Hepatocyte (in vitro differentiated cells): ENCODE data around the gene KRT8. TPM values are rescaled to one million over a fixed set of nuclear protein-coding genes. Genes with fewer than 3 reads are reported as not detected.
"Not testable (repeated sequence)": the region's sequence is repeated elsewhere in the genome, so short reads cannot be mapped to it uniquely, and the experiment has no call there.

Source experiments
- DNase-seq: peaks from one replicate; pipeline ENCODE4 v3.0.0-alpha.2; 2016; ENCODE audit warnings: low spot score
- H2AFZ ChIP-seq: fragments of 200-600 bp; sonication (generic); 2 replicates; pipeline ENCODE4 v1.6.0; 2016; ENCODE audit warnings: antibody characterized with exemption, mild to moderate bottlenecking
- H3K27ac ChIP-seq: fragments of 200-600 bp; sonication (generic); 2 replicates; pipeline ENCODE4 v1.5.1; 2016; ENCODE audit warnings: mild to moderate bottlenecking
- H3K27me3 ChIP-seq: fragments of 200-600 bp; sonication (generic); 2 replicates; pipeline ENCODE4 v1.6.1; 2016
- H3K36me3 ChIP-seq: fragments of 200-600 bp; sonication (generic); replicated peaks from 2 replicates; pipeline ENCODE4 v1.5.1; 2016; ENCODE audit warnings: low read depth; ENCODE audit not compliant: insufficient read depth
- H3K4me1 ChIP-seq: fragments of 200-600 bp; sonication (generic); 2 replicates; pipeline ENCODE4 v1.5.1; 2016; ENCODE audit warnings: mild to moderate bottlenecking, moderate library complexity; ENCODE audit not compliant: insufficient read depth
- H3K4me2 ChIP-seq: fragments of 200-600 bp; sonication (generic); 2 replicates; pipeline ENCODE4 v1.6.0; 2016
- H3K4me3 ChIP-seq: fragments of 200-600 bp; sonication (generic); 2 replicates; pipeline ENCODE4 v1.5.1; 2016; ENCODE audit warnings: mild to moderate bottlenecking
- H3K79me2 ChIP-seq: fragments of 200-600 bp; sonication (generic); 2 replicates; pipeline ENCODE4 v1.6.0; 2017; ENCODE audit warnings: mild to moderate bottlenecking
- H3K9me2 ChIP-seq: fragments of 200-600 bp; sonication (generic); replicated peaks from 2 replicates; pipeline ENCODE4 v1.6.0; 2017; ENCODE audit warnings: mild to moderate bottlenecking; ENCODE audit not compliant: insufficient read depth
- H3K9me3 ChIP-seq: fragments of 200-600 bp; sonication (generic); 2 replicates; pipeline ENCODE4 v1.5.1; 2016; ENCODE audit warnings: low read depth, mild to moderate bottlenecking
- H4K20me1 ChIP-seq: fragments of 200-600 bp; sonication (generic); 2 replicates; pipeline ENCODE4 v1.6.0; 2016; ENCODE audit warnings: mild to moderate bottlenecking; ENCODE audit not compliant: insufficient read depth, poor library complexity, severe bottlenecking
- EZH2 ChIP-seq: fragments of 200-600 bp; sonication (generic); IDR thresholded peaks from 2 replicates; pipeline ENCODE4 v1.6.1; 2016; ENCODE audit warnings: antibody characterized with exemption, mild to moderate bottlenecking, borderline replicate concordance
- EZH2phosphoT487 ChIP-seq: fragments of 200-600 bp; sonication (generic); IDR thresholded peaks from one replicate; pipeline ENCODE4 v1.6.1; 2018; ENCODE audit warnings: antibody characterized with exemption, mild to moderate bottlenecking, low read depth, moderate library complexity; ENCODE audit not compliant: unreplicated experiment, severe bottlenecking
- WGBS: methylation state at CpG from one replicate; pipeline ENCODE4 v1.1.6; 2016; ENCODE audit warnings: low lambda C conversion rate; ENCODE audit errors: missing lambda C conversion rate; 5-methylcytosine and 5-hydroxymethylcytosine counted together
- polyA plus RNA-seq: library from polyadenylated mRNA; unstranded; fragments of >200 nt; fragmentation: Nextera tagmentation; extraction: Ambion mirVana; gene quantifications from 2 replicates; pipeline ENCODE4 v1.2.1, GENCODE V29; 2016
- total RNA-seq: library from RNA; depleted of rRNA; stranded (reverse); fragments of >200 nt; gene quantifications from 2 replicates; pipeline ENCODE4 v1.2.3, GENCODE V29; 2014
- TF ChIP-seq, protein P1 (sequence below): fragments of 200-600 bp; sonication (generic); IDR thresholded peaks from 2 replicates; pipeline ENCODE4 v1.5.1; 2016; ENCODE audit warnings: antibody characterized with exemption, mild to moderate bottlenecking; ENCODE audit not compliant: poor library complexity

Gene KRT8
- total and polyA plus RNA-seq, 2 experiments from 2014 or later, result 1,381 to 2,058 TPM

- H3K9me3 ChIP-seq, result no peaks in the 10 kb centered on the region
- no peaks in the 10 kb centered on the region for H3K79me2 ChIP-seq
- no peaks in the 10 kb centered on the region for H3K36me3 ChIP-seq
- H3K4me3 ChIP-seq, result no peak overlapping the region
- DNase-seq, result no peak
- peaks cover 8% of the 10 kb centered on the region for H3K27me3 ChIP-seq
- TF ChIP-seq EZH2 (no peak), EZH2phosphoT487 (no peak)
- TF ChIP-seq, protein P1, sequence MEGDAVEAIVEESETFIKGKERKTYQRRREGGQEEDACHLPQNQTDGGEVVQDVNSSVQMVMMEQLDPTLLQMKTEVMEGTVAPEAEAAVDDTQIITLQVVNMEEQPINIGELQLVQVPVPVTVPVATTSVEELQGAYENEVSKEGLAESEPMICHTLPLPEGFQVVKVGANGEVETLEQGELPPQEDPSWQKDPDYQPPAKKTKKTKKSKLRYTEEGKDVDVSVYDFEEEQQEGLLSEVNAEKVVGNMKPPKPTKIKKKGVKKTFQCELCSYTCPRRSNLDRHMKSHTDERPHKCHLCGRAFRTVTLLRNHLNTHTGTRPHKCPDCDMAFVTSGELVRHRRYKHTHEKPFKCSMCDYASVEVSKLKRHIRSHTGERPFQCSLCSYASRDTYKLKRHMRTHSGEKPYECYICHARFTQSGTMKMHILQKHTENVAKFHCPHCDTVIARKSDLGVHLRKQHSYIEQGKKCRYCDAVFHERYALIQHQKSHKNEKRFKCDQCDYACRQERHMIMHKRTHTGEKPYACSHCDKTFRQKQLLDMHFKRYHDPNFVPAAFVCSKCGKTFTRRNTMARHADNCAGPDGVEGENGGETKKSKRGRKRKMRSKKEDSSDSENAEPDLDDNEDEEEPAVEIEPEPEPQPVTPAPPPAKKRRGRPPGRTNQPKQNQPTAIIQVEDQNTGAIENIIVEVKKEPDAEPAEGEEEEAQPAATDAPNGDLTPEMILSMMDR, result no peak
- H3K27ac ChIP-seq, result no peak overlapping the region
- no peak overlapping the region for H3K4me2 ChIP-seq
- no peak overlapping the region for H2AFZ ChIP-seq
- 88% methylated on average over 3 of the region's 3 CpGs for WGBS
- no peaks in the 10 kb centered on the region for H3K9me2 ChIP-seq
- no peaks in the 10 kb centered on the region for H4K20me1 ChIP-seq
- peaks cover 5% of the 10 kb centered on the region for H3K4me1 ChIP-seq
These were observed 48.1 kb downstream of the KRT8 start for GRCh38 chr12:52856787-52857186.

- H3K27ac ChIP-seq, H3K4me1 ChIP-seq, H3K27me3 ChIP-seq, H3K4me3 ChIP-seq, H4K20me1 ChIP-seq, H2AFZ ChIP-seq, DNase-seq, H3K79me2 ChIP-seq, H3K36me3 ChIP-seq, H3K4me2 ChIP-seq, H3K9me2 ChIP-seq, H3K9me3 ChIP-seq: not testable (repeated sequence)
- WGBS, result 97% methylated on average over 2 of the region's 2 CpGs
These were observed 48.8 kb downstream of the KRT8 start for GRCh38 chr12:52856077-52856476.

GRCh38 chr12:52851787-52852186 is 53.1 kb downstream of the KRT8 start:
- no peak overlapping the region for H2AFZ ChIP-seq
- H3K79me2 ChIP-seq, result no peaks in the 10 kb centered on the region
- no peaks in the 10 kb centered on the region for H4K20me1 ChIP-seq
- DNase-seq, result no peak
- H3K27me3 ChIP-seq, result peaks cover 8% of the 10 kb centered on the region
- H3K4me1 ChIP-seq, result no peaks in the 10 kb centered on the region
- no peak overlapping the region for H3K4me3 ChIP-seq
- H3K36me3 ChIP-seq, result no peaks in the 10 kb centered on the region
- H3K9me2 ChIP-seq, result no peaks in the 10 kb centered on the region
- H3K9me3 ChIP-seq, result no peaks in the 10 kb centered on the region
- no peak for TF ChIP-seq EZH2
- TF ChIP-seq, protein P1, result no peak
- no peak overlapping the region for H3K27ac ChIP-seq
- no peak overlapping the region for H3K4me2 ChIP-seq

- WGBS, result 86% methylated on average over 5 of the region's 5 CpGs
- Histone ChIP-seq H3K4me2 (no peak overlapping the region), H3K79me2 (no peaks in the 10 kb centered on the region), H3K27me3 (peaks cover 8% of the 10 kb centered on the region), H3K36me3 (no peaks in the 10 kb centered on the region), H3K4me3 (no peak overlapping the region), H3K4me1 (no peaks in the 10 kb centered on the region), H3K9me2 (no peaks in the 10 kb centered on the region), H3K9me3 (no peaks in the 10 kb centered on the region), H2AFZ (no peak overlapping the region), H4K20me1 (no peaks in the 10 kb centered on the region), H3K27ac (no peak overlapping the region)
- TF ChIP-seq EZH2 (no peak), EZH2phosphoT487 (no peak)
- TF ChIP-seq, protein P1, result no peak
- no peak for DNase-seq
These were observed 54.2 kb downstream of the KRT8 start for GRCh38 chr12:52850681-52851080.
